Right lobe of liver (tissue), 4 donors: Measurements from ENCODE around the gene TRHDE.

Experiments used
- POLR2A ChIP-seq: fragments of 450-650 bp; IDR thresholded peaks from one replicate; pipeline ENCODE4 v1.6.1; 2017; ENCODE audit warnings: antibody characterized with exemption, mild to moderate bottlenecking
- TF ChIP-seq, protein P1 (sequence below), 4 donors: fragments of 200-600 bp in 3 of 4; fragments of 450-650 bp in 1 of 4; IDR thresholded peaks; one replicate each; pipeline versions ENCODE4 v1.5.1 to v1.8.0; 2016 to 2022; ENCODE audit warnings: antibody characterized with exemption in 4 of 4, mild to moderate bottlenecking in 2 of 4
- donor health status: DM: no; HTN: no; CAD: no.
- donor health status: DM: no; HTN: no; CAD: no.
- donor health status: DM: no; HTN: yes; CAD: no.

- TF ChIP-seq, protein P1, sequence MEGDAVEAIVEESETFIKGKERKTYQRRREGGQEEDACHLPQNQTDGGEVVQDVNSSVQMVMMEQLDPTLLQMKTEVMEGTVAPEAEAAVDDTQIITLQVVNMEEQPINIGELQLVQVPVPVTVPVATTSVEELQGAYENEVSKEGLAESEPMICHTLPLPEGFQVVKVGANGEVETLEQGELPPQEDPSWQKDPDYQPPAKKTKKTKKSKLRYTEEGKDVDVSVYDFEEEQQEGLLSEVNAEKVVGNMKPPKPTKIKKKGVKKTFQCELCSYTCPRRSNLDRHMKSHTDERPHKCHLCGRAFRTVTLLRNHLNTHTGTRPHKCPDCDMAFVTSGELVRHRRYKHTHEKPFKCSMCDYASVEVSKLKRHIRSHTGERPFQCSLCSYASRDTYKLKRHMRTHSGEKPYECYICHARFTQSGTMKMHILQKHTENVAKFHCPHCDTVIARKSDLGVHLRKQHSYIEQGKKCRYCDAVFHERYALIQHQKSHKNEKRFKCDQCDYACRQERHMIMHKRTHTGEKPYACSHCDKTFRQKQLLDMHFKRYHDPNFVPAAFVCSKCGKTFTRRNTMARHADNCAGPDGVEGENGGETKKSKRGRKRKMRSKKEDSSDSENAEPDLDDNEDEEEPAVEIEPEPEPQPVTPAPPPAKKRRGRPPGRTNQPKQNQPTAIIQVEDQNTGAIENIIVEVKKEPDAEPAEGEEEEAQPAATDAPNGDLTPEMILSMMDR (IDR thresholded peaks at IDR 0.05) = no peak
- no peak for TF ChIP-seq POLR2A
Measured at GRCh38 chr12:72270961-72271360, 1.2 kb upstream of the TRHDE start.
